Midbrain (tissue), 1 donor: ENCODE measurements around the gene GJC1.

Experiments
- DNase-seq: peaks from one replicate; lab custom pipeline; 2025; lab: John Stamatoyannopoulos, UW

Gene GJC1

DNA sequence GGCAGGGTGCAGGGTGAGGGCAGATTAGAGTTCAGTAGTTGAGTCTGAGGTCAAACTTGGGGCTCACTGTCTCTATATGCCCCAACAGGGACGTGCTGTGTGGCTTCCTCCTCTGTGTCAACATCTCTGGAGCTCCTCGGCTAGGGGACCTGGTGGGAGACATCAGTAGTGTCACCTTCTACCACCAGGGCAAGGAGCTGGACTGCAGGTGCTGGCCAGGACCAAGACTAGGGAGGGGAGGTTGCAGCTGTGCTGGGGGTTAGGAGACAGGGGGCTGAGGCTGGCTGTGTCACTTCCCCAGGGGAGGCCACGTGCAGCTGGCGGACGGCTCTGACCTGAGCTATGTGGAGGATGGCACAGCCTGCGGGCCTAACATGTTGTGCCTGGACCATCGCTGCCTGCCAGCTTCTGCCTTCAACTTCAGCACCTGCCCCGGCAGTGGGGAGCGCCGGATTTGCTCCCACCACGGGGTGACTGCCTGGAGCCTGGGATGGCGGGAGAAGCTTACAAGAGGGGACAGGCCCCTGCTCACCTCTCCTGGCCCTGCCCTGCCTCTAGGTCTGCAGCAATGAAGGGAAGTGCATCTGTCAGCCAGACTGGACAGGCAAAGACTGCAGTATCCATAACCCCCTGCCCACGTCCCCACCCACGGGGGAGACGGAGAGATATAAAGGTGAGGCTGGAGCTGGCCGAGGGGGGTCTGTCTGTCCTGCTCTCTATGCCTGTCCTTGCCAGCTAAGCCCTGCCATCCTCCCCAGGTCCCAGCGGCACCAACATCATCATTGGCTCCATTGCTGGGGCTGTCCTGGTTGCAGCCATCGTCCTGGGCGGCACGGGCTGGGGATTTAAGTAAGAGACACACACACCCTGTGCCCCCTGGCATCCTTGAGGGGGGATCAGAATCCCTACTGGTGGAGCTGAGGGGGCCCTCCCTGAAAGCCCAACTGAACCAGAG, 52.4 kb downstream of the GJC1 start:
- DNase-seq = no peak

DNA sequence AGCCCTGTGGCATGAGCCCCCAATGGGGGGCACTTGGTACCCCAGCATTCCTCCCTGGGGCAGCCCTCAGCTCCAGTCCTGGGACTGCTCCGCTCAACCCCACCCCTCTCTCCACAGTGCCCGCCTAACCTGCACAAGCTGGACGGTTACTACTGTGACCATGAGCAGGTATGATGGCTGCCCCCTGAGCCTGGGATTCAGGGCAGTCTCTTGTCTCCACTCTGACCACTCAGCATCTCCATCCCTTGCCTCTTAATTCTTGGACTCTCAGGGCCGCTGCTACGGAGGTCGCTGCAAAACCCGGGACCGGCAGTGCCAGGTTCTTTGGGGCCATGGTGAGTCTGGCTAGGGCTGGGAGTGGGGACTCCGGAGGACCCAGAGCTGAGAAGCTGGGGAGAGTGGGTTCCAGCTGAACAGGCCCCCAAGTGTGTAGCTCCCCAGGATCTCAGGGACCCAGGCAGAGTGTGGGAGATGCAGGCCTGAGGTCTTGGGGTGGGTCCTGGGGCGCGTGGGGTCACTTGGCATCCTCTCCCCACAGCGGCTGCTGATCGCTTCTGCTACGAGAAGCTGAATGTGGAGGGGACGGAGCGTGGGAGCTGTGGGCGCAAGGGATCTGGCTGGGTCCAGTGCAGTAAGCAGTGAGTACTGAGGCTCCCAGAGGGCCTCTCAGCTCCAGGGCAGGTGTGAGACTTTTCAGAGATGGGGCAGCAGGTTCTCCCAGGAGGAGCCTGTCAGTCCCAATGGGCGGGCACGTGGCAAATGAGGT, 53.3 kb downstream of the GJC1 start:
- no peak for DNase-seq

DNA sequence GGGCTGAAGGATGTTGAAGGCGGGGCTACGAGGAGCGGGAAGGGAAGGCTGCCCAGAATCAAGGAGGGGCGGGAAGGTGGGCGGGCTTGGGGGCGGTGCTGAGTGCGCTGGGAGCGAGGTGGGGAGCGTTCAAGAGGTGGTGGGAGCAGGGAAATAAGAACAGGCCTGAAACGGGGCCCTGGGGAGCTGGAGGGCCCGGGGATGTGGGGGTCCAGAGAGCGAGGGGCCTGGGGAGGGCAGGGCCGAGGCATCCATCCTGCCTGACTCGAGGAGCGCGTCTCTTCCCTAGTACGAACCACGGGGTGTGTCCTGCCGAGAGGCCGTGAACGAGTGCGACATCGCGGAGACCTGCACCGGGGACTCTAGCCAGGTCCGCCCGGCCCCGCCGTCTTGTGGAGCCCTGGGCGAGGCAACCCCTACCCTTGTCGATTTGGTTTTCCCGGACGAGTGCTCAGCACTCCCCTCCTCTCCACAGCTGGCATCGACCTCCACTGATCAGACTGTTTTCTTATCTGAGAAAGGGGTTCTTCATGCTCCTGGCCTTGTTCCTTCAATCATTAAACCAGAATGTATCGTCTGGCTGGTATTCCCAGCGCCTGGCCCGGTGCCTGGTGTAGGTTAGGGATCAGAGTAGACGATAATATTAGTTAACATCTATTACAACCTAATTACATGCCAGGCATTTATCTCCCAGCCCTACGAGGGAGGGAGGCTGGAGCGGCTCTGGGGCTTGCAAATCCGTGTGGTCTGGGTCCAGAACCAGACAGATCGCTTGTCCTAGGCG, 54.1 kb downstream of the GJC1 start:
- no peak for DNase-seq

DNA sequence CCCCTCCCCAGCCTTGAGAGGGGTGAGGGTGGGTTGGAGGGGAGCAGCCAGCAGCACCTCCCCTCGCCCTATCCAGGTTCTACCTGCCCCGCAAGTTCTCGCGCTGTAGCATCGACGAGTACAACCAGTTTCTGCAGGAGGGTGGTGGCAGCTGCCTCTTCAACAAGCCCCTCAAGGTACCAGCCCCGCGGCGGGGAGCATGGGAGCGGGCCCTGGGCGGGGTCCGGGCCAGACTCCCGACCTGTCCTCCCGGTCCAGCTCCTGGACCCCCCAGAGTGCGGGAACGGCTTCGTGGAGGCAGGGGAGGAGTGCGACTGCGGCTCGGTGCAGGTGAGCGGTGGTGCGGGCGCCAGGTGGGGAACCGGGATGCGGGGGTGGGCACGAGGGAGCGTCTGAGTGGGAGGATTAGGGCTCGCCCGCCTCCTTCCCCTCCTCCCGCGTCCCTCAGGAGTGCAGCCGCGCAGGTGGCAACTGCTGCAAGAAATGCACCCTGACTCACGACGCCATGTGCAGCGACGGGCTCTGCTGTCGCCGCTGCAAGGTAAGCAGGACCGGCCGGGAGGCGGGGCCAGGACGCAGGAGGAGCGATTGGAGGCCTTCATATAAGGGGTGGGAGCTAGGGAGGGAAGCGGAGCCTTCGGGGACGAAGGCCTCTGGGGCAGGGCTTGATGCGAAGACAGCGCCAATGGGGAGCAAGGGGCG, 54.8 kb downstream of the GJC1 start:
- peak; percentile 92 for DNase-seq

DNA sequence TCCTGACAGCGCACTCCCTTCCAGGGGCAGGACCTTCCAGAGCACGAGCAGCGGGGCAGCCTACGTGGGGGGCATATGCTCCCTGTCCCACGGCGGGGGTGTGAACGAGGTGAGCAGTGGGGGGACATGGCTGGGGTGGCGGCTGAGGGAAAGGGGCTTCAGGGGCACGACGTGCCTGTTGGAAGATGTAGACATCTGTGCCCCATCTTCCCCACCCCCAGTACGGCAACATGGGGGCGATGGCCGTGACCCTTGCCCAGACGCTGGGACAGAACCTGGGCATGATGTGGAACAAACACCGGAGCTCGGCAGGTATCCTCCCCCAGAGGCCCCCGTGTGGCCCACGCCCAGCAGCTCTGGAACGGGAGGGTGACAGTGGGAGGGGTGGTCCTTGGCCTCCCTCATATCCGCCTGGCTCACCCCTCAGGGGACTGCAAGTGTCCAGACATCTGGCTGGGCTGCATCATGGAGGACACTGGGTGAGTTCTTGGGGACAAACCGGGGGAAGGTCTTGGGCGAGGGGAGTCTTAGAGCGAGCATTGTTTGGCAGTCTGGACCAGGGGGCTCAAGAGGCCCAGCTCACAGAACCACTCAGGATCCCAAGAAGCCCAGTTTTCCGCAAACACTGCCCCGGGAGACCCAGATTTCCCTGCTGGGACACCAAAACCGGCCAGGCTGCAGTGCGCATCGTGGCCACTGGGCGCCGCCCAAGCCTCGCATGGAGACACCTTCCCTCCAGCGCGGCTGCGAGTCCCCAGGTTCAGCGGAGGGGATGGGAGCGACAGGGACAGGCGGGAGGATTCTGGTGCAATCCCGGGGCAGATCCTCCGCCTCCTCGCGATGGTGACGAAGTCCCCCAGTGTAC, 55.6 kb downstream of the GJC1 start:
- DNase-seq = peak; percentile 85

DNA sequence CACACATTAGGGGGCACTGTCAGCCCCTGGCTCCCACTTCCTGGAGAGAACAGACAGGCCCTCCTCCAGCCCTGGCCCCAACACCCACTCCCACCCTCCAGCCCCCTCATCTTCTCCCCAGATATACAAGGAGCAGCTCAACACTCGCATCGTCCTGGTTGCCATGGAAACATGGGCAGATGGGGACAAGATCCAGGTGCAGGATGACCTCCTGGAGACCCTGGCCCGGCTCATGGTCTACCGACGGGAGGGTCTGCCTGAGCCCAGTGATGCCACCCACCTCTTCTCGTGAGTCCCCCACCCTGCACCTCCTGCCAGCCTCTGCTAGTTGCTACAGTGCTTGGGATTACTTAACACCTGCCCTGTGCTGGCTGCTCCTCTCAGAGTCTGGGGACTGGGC, 56.9 kb downstream of the GJC1 start:
- no peak for DNase-seq

DNA sequence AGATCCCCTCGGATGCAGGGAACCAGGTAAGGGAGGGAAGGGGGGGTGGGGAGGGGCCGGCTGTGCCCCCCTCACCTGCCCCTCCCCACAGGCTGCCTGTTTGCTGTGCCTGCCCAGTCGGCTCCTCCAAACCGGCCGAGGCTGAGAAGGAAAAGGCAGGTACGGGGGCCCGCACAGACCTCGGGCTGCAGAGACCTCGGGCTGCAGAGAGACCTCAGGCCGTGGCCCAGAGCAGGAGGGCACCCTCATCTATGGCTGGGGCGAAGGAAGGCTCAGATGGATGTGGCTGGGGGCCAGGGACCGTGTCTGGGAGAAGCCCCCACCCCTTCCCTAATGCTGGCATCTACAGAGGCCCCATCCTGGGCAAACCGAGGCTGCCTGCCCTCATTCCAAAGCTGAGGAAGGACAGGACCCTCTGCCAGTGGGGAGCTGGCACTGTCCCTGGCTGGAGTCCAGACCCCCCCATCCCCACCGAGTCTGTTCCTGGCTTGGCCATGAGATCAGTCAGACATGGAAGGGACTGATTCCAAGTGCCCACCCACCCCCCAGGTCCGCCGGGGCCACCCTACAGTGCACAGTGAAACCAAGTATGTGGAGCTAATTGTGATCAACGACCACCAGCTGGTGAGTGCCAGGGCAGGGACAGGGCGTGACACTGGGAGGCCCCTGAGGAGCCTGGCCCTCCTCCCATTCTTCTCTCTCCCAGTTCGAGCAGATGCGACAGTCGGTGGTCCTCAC, 57.6 kb downstream of the GJC1 start:
- no peak for DNase-seq

DNA sequence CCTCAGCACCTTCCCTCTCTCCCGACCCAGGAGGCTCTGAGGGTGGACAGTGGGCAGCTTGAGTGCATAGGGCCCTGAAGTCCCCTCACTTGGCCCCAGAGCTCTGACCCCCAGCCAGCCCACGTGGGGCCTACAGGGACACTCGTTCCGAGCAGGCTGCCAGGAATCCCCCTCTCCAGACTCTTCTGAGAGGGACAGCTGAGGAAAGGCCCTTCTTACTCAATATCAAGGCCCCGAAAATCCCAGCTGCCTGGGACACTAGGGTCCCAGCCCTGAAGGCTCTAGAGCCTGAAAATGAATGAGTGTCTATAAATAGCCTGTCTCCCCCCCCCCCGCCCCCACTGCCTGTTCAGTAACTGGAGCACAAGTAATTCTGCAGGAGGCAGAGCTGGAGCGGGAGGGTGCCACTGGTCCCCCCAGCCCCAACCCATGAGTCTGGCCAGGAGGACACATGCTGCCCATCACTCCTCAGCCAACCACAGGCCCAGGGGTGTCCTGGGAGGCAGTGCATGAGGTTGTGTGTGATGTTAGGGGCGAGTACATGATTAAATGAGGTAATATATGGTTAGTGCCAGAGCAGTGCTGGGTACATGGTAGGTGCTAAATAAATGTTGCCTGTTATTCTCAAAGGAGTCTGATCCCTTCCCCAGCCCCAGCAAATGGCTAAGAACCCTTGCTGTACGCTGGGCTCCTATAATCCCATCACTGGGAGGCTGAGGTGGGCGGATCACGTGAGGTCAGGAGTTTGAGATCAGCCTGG, 59.7 kb downstream of the GJC1 start:
- DNase-seq = no peak

DNA sequence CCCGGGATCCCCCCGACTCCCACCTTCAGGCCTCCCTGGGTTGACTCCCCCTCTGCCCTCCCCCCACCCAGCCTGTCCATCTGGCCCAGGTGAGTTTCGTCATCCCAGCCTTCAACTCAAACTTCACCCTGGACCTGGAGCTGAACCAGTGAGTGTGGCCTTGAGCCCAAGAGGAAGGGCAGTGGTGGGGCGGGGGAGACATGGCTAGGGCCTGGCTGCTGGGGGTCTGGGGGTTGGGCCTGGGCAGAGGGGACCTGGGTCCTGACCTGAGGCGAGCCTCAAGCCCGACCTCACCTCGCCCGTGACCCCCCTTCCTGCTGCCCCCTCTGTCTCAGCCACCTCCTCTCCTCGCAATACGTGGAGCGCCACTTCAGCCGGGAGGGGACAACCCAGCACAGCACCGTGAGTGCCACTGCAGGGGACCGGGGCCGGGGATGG, 60.4 kb downstream of the GJC1 start:
- DNase-seq = no peak

DNA sequence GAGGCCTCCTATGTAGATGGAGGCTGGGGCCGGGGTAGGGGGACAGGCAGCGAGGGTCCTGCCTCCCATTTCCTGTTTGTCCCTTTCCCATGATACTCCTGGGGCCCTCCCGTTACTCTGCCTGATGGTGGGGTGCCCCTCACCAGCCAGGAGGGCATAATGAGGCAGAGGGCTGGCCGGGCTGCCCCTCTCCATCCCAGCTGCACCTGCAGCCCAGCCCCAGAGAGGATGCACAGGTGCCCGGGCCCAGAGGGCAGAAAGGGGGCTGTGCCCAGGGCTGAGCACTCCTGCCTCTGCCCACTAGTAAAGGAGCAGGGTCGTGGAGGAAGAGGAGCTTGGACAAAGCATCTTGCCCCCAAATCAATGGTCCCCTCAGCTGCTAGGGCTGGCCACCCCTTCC, 60.9 kb downstream of the GJC1 start:
- DNase-seq = no peak

DNA sequence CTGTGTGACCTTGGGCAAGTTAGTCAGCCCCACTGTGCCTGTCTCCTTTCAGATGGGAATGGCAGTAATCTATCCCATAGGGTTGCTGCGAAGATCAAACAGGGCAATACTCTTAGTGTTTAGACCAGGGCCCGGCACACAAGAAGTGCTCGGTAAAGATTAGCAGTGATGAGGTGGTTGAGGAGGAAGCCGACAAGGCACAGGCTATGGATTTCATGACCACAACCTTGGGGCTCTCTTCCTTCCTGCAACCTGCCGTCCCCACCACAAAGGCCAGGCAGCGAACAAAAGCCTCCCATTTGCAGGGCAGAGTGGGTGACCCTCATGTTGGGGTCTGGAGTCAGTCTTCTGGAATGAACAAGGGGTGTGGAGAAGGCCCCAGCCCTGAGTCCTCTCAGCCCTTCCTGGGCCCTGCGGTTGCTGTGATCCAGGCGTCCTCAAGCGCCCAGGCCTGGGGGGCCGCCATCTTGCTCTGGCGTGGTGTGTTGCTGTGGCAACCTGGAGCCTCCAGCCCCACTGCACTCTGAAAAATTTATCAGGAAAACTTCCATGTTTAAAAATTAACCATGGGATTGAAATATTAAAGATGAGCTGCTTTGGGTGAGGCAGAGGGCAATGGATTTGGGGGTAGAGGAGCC, 61.5 kb downstream of the GJC1 start:
- no peak for DNase-seq

DNA sequence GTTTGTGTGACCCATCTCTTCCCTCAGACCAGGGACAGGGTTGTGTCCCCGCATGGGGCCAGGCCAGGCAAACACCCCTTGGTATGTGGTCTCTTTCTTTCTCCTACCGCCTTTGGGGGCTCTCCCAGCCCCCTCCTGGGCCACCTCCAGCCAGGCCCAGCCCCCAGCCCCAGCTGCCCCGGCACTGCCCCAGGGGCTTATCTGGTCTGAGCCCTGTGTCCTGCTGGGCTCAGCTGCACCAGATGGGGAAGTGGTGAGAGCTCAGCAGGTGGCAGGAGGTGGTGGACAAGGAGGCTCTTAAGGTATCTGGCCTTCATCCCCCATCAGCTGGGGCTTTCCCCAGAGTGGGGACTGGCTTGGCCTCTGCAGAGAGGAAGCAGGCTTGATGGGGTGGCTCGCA, 62.6 kb downstream of the GJC1 start:
- no peak for DNase-seq

DNA sequence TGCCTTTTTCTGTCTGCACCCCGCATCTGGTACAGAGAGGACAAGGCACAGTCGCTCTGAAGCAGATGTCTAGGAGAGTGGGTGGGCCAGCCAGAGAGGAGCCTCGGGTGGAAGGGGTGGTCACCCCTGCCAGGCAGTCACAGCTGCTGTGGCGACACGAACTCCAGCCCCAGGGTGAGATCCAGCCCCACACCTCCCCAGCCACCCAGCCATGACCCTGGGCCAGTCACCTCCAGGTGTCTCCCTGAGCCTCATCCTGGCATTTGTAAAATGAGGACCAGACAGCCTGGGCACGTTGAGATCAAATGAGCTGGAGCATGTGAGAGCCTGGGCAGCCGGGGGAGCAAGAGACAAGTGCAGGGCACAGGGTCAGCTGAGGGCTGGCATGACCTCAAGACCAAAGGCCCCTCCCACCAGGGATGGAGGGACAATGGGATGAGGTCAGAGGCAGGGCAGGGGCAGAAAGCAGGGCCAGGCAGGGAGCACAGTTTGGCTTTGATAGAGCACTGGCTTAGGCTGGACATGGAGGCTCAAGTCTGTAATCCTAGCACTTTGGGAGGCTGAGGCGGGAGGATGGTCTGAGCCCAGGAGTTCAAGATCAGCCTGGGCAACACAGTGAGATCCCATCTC, 63.6 kb downstream of the GJC1 start:
- DNase-seq = no peak

DNA sequence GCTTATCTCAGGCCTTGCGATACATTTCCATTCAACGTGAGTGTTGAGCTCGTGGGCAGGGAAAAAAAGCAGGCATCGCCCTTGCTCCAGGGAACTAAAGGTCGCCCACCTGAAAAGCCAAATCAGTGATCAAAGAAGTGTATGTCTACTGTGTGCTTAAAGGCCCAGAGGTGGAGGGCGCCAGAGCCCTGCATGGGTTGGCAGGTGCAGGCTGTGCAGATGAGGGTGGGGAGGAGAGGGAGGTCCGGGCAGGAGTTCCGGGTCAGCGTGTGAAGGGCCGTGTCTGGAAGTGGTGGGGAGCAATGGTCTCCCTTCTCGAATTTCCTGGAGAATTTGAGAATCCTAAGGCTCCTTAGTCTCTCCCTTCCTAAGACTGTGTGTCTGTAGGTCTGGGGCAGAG, 64.1 kb downstream of the GJC1 start:
- no peak for DNase-seq

DNA sequence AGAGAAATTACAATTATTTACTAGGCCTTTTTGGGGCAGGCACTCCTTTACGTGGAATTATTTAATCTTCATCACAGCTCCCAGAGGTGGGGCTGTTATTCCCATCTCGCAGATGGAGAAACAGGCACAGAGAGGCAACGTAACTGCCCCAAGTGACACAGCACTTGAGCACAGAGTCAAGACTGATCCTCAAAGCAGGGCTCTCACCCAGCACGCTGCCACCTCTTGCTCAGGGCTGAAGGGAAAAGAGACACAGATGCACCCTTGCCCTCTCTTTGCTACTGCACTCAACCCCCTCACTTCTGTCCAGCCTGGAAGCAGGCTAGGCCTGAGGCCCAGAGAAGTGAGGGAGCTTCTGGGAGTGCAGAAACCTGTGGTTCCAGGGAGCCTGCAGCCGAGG, 66.9 kb downstream of the GJC1 start:
- no peak for DNase-seq

DNA sequence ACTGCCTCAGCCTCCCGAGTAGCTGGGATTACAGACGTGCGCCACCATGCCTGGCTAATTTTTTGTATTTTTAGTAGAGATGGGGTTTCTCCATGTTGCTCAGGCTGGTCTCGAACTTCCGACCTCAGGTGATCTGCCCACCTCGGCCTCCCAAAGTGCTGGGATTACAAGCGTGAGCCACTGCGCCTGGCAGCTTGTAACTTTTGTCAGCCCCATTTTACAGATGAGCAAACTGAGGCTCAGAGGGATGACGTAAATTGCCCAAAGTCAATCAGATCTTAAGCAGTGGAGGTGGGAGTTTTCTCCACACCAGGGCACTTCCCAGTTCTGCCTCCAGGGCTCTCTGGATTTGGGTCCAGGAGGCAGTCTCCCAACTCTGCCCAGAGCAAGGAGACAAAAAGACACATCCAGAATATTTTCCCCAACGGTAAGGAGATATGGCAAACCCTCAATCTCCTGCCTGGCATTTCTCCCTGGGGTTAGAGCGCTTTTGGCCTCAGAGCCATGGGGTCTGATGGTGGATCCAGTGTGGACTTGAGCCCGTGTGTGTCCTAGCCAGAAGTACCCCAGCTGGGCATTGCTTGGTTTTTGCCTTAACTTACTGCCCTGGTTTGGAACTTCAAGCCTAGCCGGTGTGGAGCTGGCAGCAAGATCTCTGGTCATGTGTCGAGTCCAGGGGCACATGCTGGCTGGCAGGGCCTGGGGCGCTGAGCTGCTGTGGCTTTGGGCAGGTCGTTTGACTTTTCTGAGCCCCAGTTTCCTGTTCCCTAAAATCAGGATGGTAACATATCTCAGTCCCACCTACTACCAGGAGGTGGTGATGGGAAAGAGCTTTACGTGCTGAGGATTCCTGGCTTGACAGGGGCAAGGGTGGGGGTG, 67.9 kb downstream of the GJC1 start:
- no peak for DNase-seq
